HG03457 (cell line): ENCODE data around the gene GPD1.

Experiments
- ATAC-seq: cut with Tn5 transposase; IDR thresholded peaks from one replicate; pipeline ENCODE4 v1.9.1; 2021; ENCODE audit warnings: moderate number of reproducible peaks; ENCODE audit not compliant: unreplicated experiment

The GPD1 gene

GRCh38 chr12:50103767-50104321, at the start of gene GPD1:
GPD1 (plus strand) TSS chr12:50104008; CDS start chr12:50104051, 43 bp downstream.
- no peak for ATAC-seq

GRCh38 chr12:50055831-50056638, 47.8 kb upstream of the GPD1 start:
- no peak for ATAC-seq

GRCh38 chr12:50056639-50056976, 47.2 kb upstream of the GPD1 start:
- no peak for ATAC-seq

GRCh38 chr12:50057000-50057841, 46.6 kb upstream of the GPD1 start, which contains the start of gene ASIC1:
ASIC1 (plus strand) TSS chr12:50057596; CDS start chr12:50058767, 1,171 bp downstream.
- ATAC-seq = no peak

- no peak for ATAC-seq
Measured at GRCh38 chr12:50057896-50058670, 45.7 kb upstream of the GPD1 start.

- ATAC-seq = no peak
Measured at GRCh38 chr12:50058743-50059312, 45.0 kb upstream of the GPD1 start.

- no peak for ATAC-seq
Measured at GRCh38 chr12:50059440-50060119, 44.2 kb upstream of the GPD1 start.

GRCh38 chr12:50060120-50060468, 43.7 kb upstream of the GPD1 start:
- ATAC-seq = no peak

GRCh38 chr12:50061171-50061570, 42.6 kb upstream of the GPD1 start:
- ATAC-seq = no peak

GRCh38 chr12:50061946-50062686, 41.7 kb upstream of the GPD1 start:
- ATAC-seq = no peak

- no peak for ATAC-seq
Measured at GRCh38 chr12:50062728-50063460, 40.9 kb upstream of the GPD1 start.

- ATAC-seq = no peak
Measured at GRCh38 chr12:50065726-50066310, 38.0 kb upstream of the GPD1 start.

GRCh38 chr12:50066402-50066801, 37.4 kb upstream of the GPD1 start:
- no peak for ATAC-seq

- no peak for ATAC-seq
Measured at GRCh38 chr12:50069069-50069468, 34.7 kb upstream of the GPD1 start.

GRCh38 chr12:50069539-50069938, 34.3 kb upstream of the GPD1 start:
- ATAC-seq = no peak

GRCh38 chr12:50070314-50071060, 33.3 kb upstream of the GPD1 start:
- ATAC-seq = no peak

- ATAC-seq = no peak
Measured at GRCh38 chr12:50072198-50072907, 31.5 kb upstream of the GPD1 start.
